Measurements from ENCODE around the gene CTSZ. TPM values are rescaled to one million over a fixed set of nuclear protein-coding genes. Genes with fewer than 3 reads are reported as not detected.

CTSZ gene
- total RNA-seq, 2 donors from 2014 or later, result 55.9 to 76.6 TPM

- Histone ChIP-seq H3K4me1 (ENCODE audit: control insufficient read depth, insufficient read depth, low read length) (no peaks in the 10 kb centered on the region), H3K27me3 (ENCODE audit: control insufficient read depth, insufficient read depth, low read length, poor library complexity, severe bottlenecking) (no peaks in the 10 kb centered on the region), H3K4me3 (ENCODE audit: low read length) (no peak overlapping the region), H3K36me3 (ENCODE audit: control insufficient read depth, insufficient read depth, low read length) (peaks cover 5% of the 10 kb centered on the region), H3K9ac (ENCODE audit: extremely low read depth, low read length, poor library complexity, severe bottlenecking) (no peak overlapping the region), H3K9me3 (ENCODE audit: control insufficient read depth, low read length) (no peaks in the 10 kb centered on the region), H3K27ac (ENCODE audit: low read depth, low read length) (no peak overlapping the region)
- no peak overlapping the region for H3K4me3 Mint-ChIP-seq
- no peaks in the 10 kb centered on the region for H3K9me3 Mint-ChIP-seq
- no peak overlapping the region for H3K27ac Mint-ChIP-seq
- H3K27me3 Mint-ChIP-seq (ENCODE audit: insufficient read depth), result peaks cover 2% of the 10 kb centered on the region
- H3K4me1 Mint-ChIP-seq, result peaks cover 2% of the 10 kb centered on the region
- DNase-seq, result no peak
- no peak for TF ChIP-seq CTCF (conservative IDR thresholded peaks at IDR 0.05)
- peaks cover 47% of the 10 kb centered on the region for H3K36me3 Mint-ChIP-seq (ENCODE audit: low read depth)
- 85 to 87% methylated on average over 3 to 8 of the region's 8 CpGs for WGBS, 2 experiments (ENCODE audit: insufficient coverage in 1 of 2, insufficient read length in 1 of 2)
Measured at GRCh38 chr20:59002388-59002787, 4.7 kb downstream of the CTSZ start.

DNA sequence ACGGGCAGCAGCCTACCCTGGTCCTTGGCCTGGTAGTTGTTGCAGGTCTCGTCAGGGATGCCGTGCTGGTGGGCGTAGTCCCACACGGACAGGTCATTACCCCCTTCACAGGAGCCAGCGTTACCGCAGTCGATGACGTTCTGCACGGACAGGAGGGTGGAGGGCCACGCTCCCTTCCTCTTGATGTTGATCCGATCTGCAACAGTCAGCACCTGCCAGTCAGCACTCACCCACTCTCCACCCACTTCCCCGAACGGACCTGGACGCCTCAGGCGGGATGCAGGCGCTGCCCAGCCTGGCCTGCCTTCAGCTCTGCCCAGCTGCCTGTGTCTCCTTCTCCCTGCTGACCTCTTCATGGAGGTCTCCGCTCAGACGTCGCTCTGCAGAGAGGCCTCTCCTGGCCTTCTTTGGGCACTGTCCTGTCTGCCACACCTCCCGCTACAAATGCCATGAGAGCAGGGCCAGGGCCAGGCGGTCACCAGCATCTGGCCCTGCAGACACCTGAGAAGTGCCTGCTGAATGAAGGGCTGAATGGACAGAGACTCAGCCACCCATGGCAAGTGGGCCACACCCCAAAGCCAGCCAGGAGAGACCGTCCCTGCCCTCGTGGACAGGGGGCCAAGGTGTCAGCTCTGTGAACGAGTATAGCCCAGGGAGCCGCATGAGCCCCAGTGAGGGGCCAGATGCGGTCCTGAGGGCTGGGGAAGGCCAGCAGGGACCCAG, 5.4 kb downstream of the CTSZ start:
- Mint-ChIP-seq H3K4me3 (no peak overlapping the region), H3K27ac (no peak overlapping the region), H3K4me1 (peaks cover 2% of the 10 kb centered on the region), H3K9me3 (no peaks in the 10 kb centered on the region), H3K36me3 (ENCODE audit: low read depth) (peaks cover 52% of the 10 kb centered on the region), H3K27me3 (ENCODE audit: insufficient read depth) (peaks cover 2% of the 10 kb centered on the region)
- TF ChIP-seq CTCF (conservative IDR thresholded peaks at IDR 0.05), result no peak
- H3K9me3 ChIP-seq (ENCODE audit: control insufficient read depth, low read length), result no peaks in the 10 kb centered on the region
- no peak for DNase-seq
- H3K4me1 ChIP-seq (ENCODE audit: control insufficient read depth, insufficient read depth, low read length), result no peaks in the 10 kb centered on the region
- no peak overlapping the region for H3K9ac ChIP-seq (ENCODE audit: extremely low read depth, low read length, poor library complexity, severe bottlenecking)
- 92 to 98% methylated on average over 18 to 27 of the region's 27 CpGs for WGBS, 2 experiments (ENCODE audit: insufficient coverage in 1 of 2, insufficient read length in 1 of 2)
- no peak overlapping the region for H3K27ac ChIP-seq (ENCODE audit: low read depth, low read length)
- H3K4me3 ChIP-seq (ENCODE audit: low read length), result no peak overlapping the region
- peaks cover 9% of the 10 kb centered on the region for H3K36me3 ChIP-seq (ENCODE audit: control insufficient read depth, insufficient read depth, low read length)
- H3K27me3 ChIP-seq (ENCODE audit: control insufficient read depth, insufficient read depth, low read length, poor library complexity, severe bottlenecking), result no peaks in the 10 kb centered on the region

GRCh38 chr20:59001068-59001448, 6.0 kb downstream of the CTSZ start:
- H3K4me1 ChIP-seq (ENCODE audit: control insufficient read depth, insufficient read depth, low read length), result no peaks in the 10 kb centered on the region
- no peak overlapping the region for H3K27ac Mint-ChIP-seq
- H3K27me3 ChIP-seq (ENCODE audit: control insufficient read depth, insufficient read depth, low read length, poor library complexity, severe bottlenecking), result no peaks in the 10 kb centered on the region
- peaks cover 57% of the 10 kb centered on the region for H3K36me3 Mint-ChIP-seq (ENCODE audit: low read depth)
- no peak overlapping the region for H3K27ac ChIP-seq (ENCODE audit: low read depth, low read length)
- H3K4me3 ChIP-seq (ENCODE audit: low read length), result no peak overlapping the region
- H3K4me3 Mint-ChIP-seq, result no peak overlapping the region
- peaks cover 2% of the 10 kb centered on the region for H3K27me3 Mint-ChIP-seq (ENCODE audit: insufficient read depth)
- H3K4me1 Mint-ChIP-seq, result no peaks in the 10 kb centered on the region
- 93 to 100% methylated on average over 3 to 13 of the region's 13 CpGs for WGBS, 2 experiments (ENCODE audit: insufficient coverage in 1 of 2, insufficient read length in 1 of 2)
- peaks cover 15% of the 10 kb centered on the region for H3K36me3 ChIP-seq (ENCODE audit: control insufficient read depth, insufficient read depth, low read length)
- H3K9me3 Mint-ChIP-seq, result no peaks in the 10 kb centered on the region
- no peak for DNase-seq
- H3K9me3 ChIP-seq (ENCODE audit: control insufficient read depth, low read length), result no peaks in the 10 kb centered on the region
- H3K9ac ChIP-seq (ENCODE audit: extremely low read depth, low read length, poor library complexity, severe bottlenecking), result no peak overlapping the region
- no peak for TF ChIP-seq CTCF (conservative IDR thresholded peaks at IDR 0.05)

Data from endodermal cell (in vitro differentiated cells).